Neural cell (in vitro differentiated cells): ENCODE data around the gene SUMO3. TPM values are rescaled to one million over a fixed set of nuclear protein-coding genes. Genes with fewer than 3 reads are reported as not detected.

ENCODE experiments used
- H2AFZ ChIP-seq: fragments of 200-600, 300-800 bp; sonication (generic), shearing (Covaris generic); 2 replicates; pipeline ENCODE4 v1.6.0; 2014; ENCODE audit warnings: low read depth, mild to moderate bottlenecking, antibody characterized with exemption, low read length, moderate library complexity
- H3F3A ChIP-seq: fragments of 200-600 bp; shearing (Covaris generic); 2 replicates; pipeline ENCODE4 v1.6.1; 2016; ENCODE audit warnings: mild to moderate bottlenecking, moderate library complexity, mixed read lengths, antibody characterized with exemption, low read length; ENCODE audit not compliant: insufficient read depth, poor library complexity, severe bottlenecking
- H3K27ac ChIP-seq: fragments of 200-600, 300-800 bp; sonication (generic), shearing (Covaris generic); 2 replicates; pipeline ENCODE4 v1.5.1; 2014; ENCODE audit warnings: mild to moderate bottlenecking, low read length, moderate library complexity
- H3K27me3 ChIP-seq: fragments of 300-800, 200-600 bp; sonication (generic), shearing (Covaris generic); 2 replicates; pipeline ENCODE4 v1.6.0; 2014; ENCODE audit warnings: mild to moderate bottlenecking, low read depth, low read length, moderate library complexity; ENCODE audit not compliant: insufficient read depth
- H3K36me3 ChIP-seq: fragments of 300-800, 200-600 bp; sonication (generic), shearing (Covaris generic); 2 replicates; pipeline ENCODE4 v1.5.1; 2014; ENCODE audit warnings: mild to moderate bottlenecking, antibody characterized with exemption, low read length, moderate library complexity; ENCODE audit not compliant: insufficient read depth
- H3K4me2 ChIP-seq: fragments of 300-800, 200-600 bp; sonication (generic), shearing (Covaris generic); 2 replicates; pipeline ENCODE4 v1.6.0; 2014; ENCODE audit warnings: mild to moderate bottlenecking, low read length
- H3K4me3 ChIP-seq: fragments of 300-800, 200-600 bp; sonication (generic), shearing (Covaris generic); 2 replicates; pipeline ENCODE4 v1.5.1; 2014; ENCODE audit warnings: mild to moderate bottlenecking, low read length, moderate library complexity
- H3K79me2 ChIP-seq: fragments of 200-600 bp; shearing (Covaris generic); replicated peaks from 2 replicates; pipeline ENCODE4 v1.6.0; 2014; ENCODE audit warnings: mild to moderate bottlenecking, low read length, moderate library complexity; ENCODE audit not compliant: insufficient read depth
- H3K9ac ChIP-seq: fragments of 300-800, 200-600 bp; sonication (generic), shearing (Covaris generic); 2 replicates; pipeline ENCODE4 v1.6.1; 2016; ENCODE audit warnings: mild to moderate bottlenecking, low read length, mixed read lengths
- H3K9me2 ChIP-seq: fragments of 200-600 bp; shearing (Covaris generic); 2 replicates; pipeline ENCODE4 v1.6.1; 2016; ENCODE audit warnings: mild to moderate bottlenecking, low read length, mixed read lengths; ENCODE audit not compliant: insufficient read depth
- H3K9me3 ChIP-seq: fragments of 200-600, 300-800 bp; sonication (generic), shearing (Covaris generic); 2 replicates; pipeline ENCODE4 v1.6.1; 2016; ENCODE audit warnings: mild to moderate bottlenecking, mixed run types, low read length, moderate library complexity, mixed read lengths
- H4K20me1 ChIP-seq: fragments of 200-600 bp; shearing (Covaris generic); 2 replicates; pipeline ENCODE4 v1.6.1; 2016; ENCODE audit warnings: mild to moderate bottlenecking, mixed run types; ENCODE audit not compliant: insufficient read depth
- MXI1 ChIP-seq: fragments of 450-650 bp; conservative IDR thresholded peaks from 2 replicates; pipeline ENCODE4 v1.6.1; 2014; ENCODE audit warnings: antibody characterized with exemption, mild to moderate bottlenecking; ENCODE audit not compliant: poor library complexity, severe bottlenecking
- RAD21 ChIP-seq: fragments of 450-650 bp; conservative IDR thresholded peaks from 2 replicates; pipeline ENCODE4 v1.6.1; 2014; ENCODE audit warnings: antibody characterized with exemption, mild to moderate bottlenecking, moderate library complexity
- SMC3 ChIP-seq: fragments of 450-650 bp; conservative IDR thresholded peaks from 2 replicates; pipeline ENCODE4 v1.6.1; 2014; ENCODE audit warnings: antibody characterized with exemption, mild to moderate bottlenecking, moderate library complexity; ENCODE audit not compliant: poor library complexity
- TAF1 ChIP-seq: IDR thresholded peaks from 2 replicates; pipeline ENCODE4 v1.6.1; 2012; ENCODE audit warnings: low read depth
- polyA plus RNA-seq: library from polyadenylated mRNA; depleted of rRNA; stranded (reverse); fragments of >200 nt; gene quantifications from 2 replicates; pipeline ENCODE4 v1.2.3, GENCODE V29; 2014
- TF ChIP-seq, protein P1 (sequence below): IDR thresholded peaks from 2 replicates; pipeline ENCODE4 v1.6.1; 2012; ENCODE audit warnings: borderline replicate concordance
- TF ChIP-seq, protein P2 (sequence below): fragments of 450-650 bp; IDR thresholded peaks from 2 replicates; pipeline ENCODE4 v1.5.1; 2014; ENCODE audit warnings: antibody characterized with exemption, mild to moderate bottlenecking, moderate library complexity; ENCODE audit not compliant: poor library complexity, severe bottlenecking

SUMO3 gene
- polyA plus RNA-seq, 1 donor from 2014 or later, result 113 TPM

DNA sequence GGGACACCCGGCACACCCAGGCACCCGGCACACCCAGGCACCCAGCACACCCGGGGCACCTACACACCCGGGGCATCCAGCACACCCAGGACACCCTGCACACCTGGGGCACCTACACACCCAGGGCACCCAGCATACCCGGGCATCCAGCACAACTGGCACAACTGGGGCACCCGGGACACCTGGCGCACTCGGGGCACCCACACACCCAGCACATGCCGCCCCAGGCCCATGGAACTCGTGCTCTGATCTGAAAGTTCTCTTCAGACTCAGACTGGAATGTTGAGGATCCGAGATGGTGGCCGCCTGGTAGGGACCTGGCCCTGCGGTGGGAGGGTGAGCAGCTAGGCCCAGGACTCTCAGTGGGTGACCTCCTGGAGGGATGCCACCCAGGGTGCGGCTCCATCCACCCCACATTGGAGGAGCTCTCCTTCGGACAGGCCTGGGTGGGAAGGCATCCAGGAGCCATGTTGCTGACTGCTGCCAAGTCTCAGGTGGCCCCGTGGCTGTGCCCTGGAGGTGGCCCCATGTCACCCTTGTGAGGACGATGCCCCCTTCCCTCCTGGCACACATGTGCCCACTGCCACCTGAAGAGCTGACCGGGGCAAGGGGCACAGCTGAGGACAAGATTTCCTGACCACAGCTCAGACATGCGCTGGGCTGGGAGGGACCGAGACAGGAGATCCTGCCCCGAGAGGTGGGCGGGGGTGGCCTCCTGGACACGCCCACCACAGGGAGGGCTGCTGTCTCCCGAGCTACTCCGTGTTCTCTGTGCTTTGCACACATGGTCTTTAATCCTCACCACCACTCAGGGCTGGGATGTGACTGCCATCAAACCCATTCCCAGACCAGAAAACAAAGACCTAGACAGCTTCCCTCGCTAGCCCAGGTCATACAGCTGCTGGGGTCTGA is 53.3 kb downstream of the SUMO3 start:
- Histone ChIP-seq H3K9me3 (no peaks in the 10 kb centered on the region), H3K9me2 (no peaks in the 10 kb centered on the region), H3K36me3 (no peaks in the 10 kb centered on the region), H3K4me3 (no peak overlapping the region), H3K27ac (no peak overlapping the region), H3K27me3 (no peaks in the 10 kb centered on the region), H4K20me1 (no peaks in the 10 kb centered on the region), H3K79me2 (no peaks in the 10 kb centered on the region), H3F3A (no peaks in the 10 kb centered on the region), H3K9ac (no peak overlapping the region), H3K4me2 (no peak overlapping the region), H2AFZ (no peak overlapping the region)
- TF ChIP-seq, protein P1, sequence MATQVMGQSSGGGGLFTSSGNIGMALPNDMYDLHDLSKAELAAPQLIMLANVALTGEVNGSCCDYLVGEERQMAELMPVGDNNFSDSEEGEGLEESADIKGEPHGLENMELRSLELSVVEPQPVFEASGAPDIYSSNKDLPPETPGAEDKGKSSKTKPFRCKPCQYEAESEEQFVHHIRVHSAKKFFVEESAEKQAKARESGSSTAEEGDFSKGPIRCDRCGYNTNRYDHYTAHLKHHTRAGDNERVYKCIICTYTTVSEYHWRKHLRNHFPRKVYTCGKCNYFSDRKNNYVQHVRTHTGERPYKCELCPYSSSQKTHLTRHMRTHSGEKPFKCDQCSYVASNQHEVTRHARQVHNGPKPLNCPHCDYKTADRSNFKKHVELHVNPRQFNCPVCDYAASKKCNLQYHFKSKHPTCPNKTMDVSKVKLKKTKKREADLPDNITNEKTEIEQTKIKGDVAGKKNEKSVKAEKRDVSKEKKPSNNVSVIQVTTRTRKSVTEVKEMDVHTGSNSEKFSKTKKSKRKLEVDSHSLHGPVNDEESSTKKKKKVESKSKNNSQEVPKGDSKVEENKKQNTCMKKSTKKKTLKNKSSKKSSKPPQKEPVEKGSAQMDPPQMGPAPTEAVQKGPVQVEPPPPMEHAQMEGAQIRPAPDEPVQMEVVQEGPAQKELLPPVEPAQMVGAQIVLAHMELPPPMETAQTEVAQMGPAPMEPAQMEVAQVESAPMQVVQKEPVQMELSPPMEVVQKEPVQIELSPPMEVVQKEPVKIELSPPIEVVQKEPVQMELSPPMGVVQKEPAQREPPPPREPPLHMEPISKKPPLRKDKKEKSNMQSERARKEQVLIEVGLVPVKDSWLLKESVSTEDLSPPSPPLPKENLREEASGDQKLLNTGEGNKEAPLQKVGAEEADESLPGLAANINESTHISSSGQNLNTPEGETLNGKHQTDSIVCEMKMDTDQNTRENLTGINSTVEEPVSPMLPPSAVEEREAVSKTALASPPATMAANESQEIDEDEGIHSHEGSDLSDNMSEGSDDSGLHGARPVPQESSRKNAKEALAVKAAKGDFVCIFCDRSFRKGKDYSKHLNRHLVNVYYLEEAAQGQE, result no peak
- no peak for TF ChIP-seq MXI1

DNA sequence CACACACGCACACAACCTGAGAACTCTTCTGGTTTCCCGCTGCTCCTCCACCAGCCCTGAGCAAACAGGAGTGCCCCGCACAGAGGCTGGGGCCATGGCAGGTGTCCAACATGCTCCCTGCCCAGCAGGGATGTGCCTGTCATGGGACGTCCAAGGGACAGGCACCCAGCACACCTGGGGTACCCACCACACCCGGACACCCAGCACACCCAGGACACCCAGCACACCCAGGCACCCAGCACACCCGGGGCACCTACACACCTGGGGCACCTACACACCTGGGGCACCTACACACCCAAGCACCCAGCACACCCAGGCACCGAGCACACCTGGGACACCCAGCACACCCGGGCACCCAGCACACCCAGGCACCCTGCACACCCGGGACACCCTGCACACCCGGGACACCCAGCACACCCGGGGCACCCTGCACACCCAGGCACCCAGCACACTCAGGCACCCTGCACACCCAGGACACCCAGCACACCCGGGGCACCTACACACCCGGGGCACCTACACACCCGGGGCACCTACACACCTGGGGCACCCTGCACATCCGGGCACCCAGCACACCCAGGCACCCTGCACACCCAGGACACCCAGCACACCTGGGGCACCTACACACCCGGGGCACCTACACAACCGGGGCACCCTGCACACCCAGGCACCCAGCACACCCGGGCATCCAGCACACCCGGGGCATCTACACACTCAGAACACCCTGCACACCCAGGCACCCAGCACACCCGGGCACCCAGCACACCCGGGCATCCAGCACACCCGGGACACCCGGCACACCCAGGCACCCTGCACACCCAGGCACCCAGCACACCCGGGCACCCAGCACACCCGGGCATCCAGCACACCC is 54.2 kb downstream of the SUMO3 start:
- no peaks in the 10 kb centered on the region for H3K9me2 ChIP-seq
- no peak overlapping the region for H2AFZ ChIP-seq
- no peaks in the 10 kb centered on the region for H3K27me3 ChIP-seq
- no peak overlapping the region for H3K4me2 ChIP-seq
- H4K20me1 ChIP-seq, result no peaks in the 10 kb centered on the region
- H3K36me3 ChIP-seq, result no peaks in the 10 kb centered on the region
- H3K79me2 ChIP-seq, result no peaks in the 10 kb centered on the region
- H3K27ac ChIP-seq, result no peak overlapping the region
- no peaks in the 10 kb centered on the region for H3F3A ChIP-seq
- no peaks in the 10 kb centered on the region for H3K9me3 ChIP-seq
- no peak overlapping the region for H3K9ac ChIP-seq
- H3K4me3 ChIP-seq, result no peak overlapping the region
- no peak for TF ChIP-seq MXI1
- TF ChIP-seq, protein P1, result no peak
- TF ChIP-seq TAF1, result no peak
- no peak for TF ChIP-seq SMC3
- TF ChIP-seq RAD21, result no peak
- TF ChIP-seq, protein P2, sequence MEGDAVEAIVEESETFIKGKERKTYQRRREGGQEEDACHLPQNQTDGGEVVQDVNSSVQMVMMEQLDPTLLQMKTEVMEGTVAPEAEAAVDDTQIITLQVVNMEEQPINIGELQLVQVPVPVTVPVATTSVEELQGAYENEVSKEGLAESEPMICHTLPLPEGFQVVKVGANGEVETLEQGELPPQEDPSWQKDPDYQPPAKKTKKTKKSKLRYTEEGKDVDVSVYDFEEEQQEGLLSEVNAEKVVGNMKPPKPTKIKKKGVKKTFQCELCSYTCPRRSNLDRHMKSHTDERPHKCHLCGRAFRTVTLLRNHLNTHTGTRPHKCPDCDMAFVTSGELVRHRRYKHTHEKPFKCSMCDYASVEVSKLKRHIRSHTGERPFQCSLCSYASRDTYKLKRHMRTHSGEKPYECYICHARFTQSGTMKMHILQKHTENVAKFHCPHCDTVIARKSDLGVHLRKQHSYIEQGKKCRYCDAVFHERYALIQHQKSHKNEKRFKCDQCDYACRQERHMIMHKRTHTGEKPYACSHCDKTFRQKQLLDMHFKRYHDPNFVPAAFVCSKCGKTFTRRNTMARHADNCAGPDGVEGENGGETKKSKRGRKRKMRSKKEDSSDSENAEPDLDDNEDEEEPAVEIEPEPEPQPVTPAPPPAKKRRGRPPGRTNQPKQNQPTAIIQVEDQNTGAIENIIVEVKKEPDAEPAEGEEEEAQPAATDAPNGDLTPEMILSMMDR, result no peak
